ENCODE measurements around the gene TCF3.

The TCF3 gene

DNA sequence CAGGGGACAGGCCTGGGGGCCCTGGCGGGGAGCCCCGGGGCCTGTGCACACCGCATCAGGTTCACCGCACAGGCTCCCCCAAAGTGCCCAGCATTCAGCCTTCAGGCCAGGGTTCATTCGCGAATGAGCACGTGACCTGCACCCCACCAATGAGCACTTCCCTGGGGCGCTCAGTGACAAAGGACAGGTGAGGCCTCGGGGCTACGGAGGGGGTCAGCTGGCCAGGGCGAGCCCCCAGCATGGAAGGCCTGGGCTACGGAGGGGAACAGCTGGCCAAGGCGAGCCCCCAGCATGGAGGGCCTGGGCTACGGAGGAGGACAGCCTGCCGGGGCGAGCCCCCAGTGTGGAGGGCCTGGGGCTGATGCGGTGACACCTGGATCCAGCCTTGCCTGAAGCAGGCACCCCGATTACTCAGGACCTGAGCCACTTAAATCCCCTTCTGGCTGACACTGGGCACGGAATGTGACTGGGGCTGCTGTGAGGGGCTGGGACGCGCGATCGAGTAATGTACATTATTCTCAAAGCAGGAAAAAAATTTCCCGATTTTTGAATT lies 23.1 kb downstream of the TCF3 start:
- no peak for DNase-seq

- no peak for DNase-seq
Measured at GRCh38 chr19:1627194-1627593, 25.2 kb downstream of the TCF3 start.

DNA sequence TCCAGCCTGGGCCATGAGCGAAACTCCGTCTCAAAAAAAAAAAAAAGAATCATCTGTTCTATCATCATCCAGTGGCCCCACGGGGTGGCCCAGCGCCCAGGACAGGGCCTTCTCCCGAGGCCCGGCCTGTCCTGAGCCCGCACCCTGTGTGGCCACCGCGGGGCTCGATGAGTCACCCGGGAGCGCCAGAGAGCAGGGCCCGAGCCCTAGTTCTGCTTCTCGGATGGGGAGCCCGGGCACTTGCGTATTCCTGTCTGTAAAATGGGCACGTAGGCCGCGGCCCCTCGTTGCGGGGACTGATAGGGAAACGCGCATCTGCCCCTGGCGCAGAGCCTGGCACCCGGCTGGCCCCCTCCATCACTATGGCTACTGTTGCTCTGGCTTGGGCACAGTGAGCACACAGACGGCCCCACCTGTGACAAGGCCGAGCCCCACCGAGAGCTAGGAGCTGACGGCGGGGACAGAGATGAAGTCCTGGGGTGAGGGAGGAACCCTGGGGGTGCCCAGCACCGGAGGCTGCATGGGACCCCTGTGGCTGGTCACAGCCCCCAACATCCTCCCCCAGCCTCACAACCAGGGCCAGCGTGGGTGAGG lies 25.9 kb downstream of the TCF3 start:
- DNase-seq: no peak

DNA sequence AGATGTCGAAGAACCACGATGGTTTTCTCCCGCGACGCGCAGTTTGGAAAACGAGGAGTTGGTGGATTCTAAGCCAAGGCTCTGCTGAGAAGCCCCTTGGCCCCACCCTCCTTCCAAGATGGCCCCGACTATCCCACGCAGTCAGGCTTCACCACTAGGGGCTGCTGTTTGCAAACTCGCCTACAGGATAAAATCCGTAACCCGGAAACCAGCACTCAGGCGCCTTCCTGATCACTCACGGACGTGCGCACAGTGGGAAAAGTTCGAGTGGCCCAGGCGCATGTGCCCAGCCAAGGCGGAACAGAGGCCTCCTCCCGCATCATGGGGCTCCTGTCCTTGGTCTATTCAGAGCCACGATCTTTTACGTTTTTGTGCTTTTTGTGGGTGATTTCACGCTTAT lies 28.0 kb downstream of the TCF3 start:
- peak; percentile 37 to 57 for DNase-seq

GRCh38 chr19:1622541-1622940 lies 29.9 kb downstream of the TCF3 start:
- DNase-seq: no peak

- no peak for DNase-seq
Measured at GRCh38 chr19:1622007-1622406, 30.4 kb downstream of the TCF3 start.

GRCh38 chr19:1621574-1621973 lies 30.8 kb downstream of the TCF3 start:
- DNase-seq: no peak

DNA sequence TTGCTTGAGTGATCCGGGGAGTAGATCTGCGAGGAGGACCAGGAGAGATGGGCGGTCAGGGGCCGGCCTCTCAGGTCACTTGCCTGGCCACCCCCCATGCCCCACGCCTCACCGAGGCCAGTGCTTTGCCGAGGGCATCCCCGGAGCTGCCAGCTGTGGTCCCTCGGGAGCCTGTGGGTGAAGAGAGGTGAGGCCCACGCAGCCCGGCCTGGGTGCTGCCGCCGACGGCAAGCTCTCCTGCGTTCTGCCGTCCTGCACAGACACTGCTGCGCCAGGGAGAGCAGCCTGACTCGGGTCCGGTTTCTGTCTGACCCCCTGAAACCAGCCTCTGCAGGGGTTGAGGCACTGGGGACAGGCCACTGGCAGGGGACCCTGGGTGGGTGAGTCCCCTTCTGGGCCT lies 31.4 kb downstream of the TCF3 start:
- DNase-seq: no peak

- no peak for DNase-seq
Measured at GRCh38 chr19:1620502-1620901, 31.9 kb downstream of the TCF3 start.

DNA sequence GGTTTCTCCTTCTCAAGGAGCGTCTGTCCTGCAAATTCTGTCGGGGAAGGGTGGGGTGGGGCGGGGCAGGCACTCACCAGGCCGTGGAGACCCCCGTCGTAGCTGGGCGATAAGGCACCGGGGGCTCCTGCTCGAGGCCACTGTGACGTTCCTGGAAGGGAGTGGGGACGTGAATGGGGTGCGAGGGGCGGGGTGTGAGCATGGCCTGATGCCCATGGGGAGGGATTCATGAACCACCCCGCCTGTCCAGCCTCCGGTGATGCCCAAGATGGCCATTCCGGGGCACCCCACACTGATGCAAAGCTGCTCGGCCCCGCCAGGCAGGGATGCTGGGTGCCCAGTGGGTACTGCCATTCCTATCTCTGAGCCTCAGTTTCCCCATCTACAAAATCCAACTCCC lies 32.7 kb downstream of the TCF3 start:
- DNase-seq: no peak

DNA sequence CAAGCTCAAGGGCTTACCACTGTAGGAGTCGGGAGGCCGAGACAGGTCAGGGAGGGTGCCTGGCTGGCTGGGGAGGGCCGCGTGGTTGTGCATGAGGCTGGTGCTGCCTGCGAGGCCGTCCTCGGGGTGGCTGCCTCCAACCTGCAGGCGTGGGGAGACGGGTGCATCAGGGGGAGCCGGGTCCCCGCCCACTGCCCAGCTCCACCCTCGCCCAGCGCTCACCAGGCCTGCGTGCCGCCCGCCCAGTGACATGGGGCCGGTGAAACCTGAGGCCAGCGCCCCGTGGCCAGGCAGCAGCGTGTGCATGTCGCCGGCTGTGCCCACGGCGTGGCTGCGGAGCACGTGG lies 33.3 kb downstream of the TCF3 start:
- no peak for DNase-seq

DNA sequence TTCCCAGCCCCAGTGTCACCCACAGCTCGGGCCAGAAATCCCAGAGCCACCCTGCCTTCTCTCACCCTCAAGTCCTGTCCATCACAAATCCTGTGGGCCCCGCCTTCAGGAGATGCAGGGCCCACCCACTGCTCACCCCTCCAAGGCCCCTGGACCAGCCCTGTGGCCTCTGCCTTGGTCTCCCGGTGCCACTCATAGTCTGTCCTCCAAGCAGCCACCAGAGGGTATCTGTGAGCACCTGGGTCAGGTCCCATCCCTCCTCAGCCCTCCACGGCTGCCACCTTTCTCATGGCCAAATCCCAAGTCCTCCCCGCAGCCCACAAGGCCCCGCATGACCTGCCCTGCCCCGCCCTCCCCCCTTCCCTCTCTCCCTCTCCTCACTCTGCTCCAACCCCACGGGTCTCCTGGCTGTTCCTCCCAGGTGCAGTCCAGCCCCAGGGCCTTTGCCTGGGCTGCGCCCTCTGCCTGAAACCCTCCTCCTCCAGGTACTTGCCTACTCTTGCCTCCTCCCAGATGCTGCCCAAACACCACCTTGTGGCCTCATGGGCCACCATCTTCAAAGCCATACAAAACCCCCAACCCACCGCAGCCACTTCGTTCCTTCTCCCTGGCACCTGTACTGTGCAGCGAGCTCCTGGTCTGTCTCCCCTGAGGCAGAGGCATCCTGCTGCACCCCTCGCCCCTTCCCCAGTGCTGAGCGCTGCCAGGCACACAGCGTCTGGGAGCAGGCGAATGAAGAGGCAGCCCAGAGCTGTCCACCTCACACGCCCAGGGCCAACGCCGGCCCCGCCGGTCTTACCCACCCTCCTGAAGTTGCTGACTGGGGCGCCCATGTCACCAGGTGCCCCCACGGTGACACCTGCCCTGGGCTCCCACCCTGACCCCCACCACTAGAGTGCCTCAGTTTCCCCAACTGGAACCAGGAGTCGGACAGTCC lies 34.0 kb downstream of the TCF3 start:
- peak; percentile 20 to 41 for DNase-seq

GRCh38 chr19:1616875-1617274 lies 35.5 kb downstream of the TCF3 start:
- no peak for DNase-seq

GRCh38 chr19:1616396-1616795 lies 36.0 kb downstream of the TCF3 start:
- no peak for DNase-seq

GRCh38 chr19:1615156-1615765 lies 37.2 kb downstream of the TCF3 start:
- no peak for DNase-seq

- DNase-seq: no peak
Measured at GRCh38 chr19:1613808-1614570, 38.4 kb downstream of the TCF3 start.

DNA sequence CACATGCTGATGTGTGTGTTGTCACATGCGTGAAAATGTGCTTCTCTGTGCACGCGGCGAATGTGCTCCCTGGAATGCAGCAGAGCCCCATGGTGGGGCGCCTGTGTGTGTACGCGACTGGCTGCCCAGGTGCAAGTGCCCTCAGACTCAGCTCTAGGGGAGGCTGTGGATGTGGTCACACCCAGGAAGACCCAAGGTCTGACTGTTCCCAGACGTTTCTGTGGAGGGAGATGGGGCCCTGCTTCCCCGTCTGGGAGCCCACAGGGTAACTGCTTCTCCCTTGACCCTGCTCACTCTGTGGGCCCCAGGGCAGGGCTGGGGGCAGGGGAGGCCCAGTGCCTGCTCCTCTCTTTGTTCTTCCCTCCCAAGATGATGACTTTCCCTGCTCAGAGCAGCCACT lies 39.3 kb downstream of the TCF3 start:
- DNase-seq: no peak

GRCh38 chr19:1612114-1613086 lies 40.0 kb downstream of the TCF3 start:
- DNase-seq: no peak

- DNase-seq: no peak
Measured at GRCh38 chr19:1611353-1611752, 41.1 kb downstream of the TCF3 start.

DNA sequence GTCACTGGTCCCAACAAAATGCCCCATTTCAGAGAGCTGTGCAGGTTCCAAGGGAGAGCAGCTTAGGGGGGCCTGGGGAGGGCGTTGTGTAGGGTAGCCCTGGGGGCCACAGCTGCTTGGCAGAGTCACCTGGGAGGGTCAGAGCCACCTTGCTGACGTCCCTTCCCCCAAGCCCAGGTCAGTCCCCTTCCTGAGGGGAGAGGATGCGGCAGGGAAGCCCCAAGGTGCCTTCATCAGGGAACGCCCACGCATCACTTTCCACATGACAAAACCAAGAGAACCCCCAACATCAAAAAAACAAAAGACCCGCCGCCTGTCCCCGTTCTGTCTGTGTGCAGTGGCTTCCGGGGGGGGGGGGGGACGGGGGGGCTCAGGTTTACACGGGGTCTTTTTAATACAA lies 41.8 kb downstream of the TCF3 start:
- DNase-seq: peak in 1 of 2 donors; percentile 19

DNA sequence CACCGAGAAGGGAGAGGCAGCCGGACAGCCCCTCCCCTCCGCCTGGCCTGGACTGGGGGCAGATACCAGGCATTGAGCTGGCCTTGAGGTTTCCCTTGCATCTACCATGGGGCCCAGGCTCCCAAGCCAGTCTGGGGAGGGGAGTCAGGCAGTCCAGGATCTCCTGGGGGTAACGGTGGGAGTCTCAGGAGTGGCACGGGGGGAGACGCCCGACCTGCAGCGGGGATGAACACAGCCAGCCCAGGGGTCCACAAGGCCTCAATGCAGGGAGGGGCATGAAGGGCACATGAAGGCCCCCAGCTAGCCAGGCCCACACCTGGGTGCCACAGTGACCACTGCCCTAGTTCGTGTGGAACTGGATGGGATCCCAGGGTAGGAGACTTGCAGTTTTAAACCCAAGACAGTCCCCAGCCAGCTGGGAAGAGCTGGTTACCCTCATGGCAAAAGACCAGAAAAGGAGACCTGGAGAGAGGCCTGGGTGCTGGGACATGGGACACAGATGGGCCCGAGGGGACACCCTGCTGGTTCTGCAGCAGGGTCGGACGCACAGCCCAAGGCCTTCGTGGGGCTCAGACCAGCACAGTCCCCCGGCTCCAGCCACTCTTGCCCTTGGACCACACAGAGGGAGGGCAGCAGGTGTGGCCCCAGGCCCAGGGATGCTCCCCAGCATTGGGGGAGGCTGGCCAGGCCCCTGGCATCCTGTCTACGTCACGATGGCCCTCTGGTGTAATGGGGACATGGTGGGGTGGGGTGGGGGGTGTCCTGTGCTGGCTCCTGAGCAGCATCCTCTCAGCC lies 42.5 kb downstream of the TCF3 start:
- no peak for DNase-seq
